Stimulated activated CD8-positive, alpha-beta memory T cell treated with anti-CD3 and anti-CD28 coated beads, Interleukin-4, amount 100 ng/mL, for 4 hours (primary cell): ENCODE data around the gene SPSB1.
"Not testable (repeated sequence)": the region's sequence is repeated elsewhere in the genome, so short reads cannot be mapped to it uniquely, and the experiment has no call there.

Experiments
- DNase-seq, 2 donors: peaks; one replicate each; pipeline ENCODE4 v3.0.0-alpha.2; 2020; ENCODE audit warnings: low read depth in 2 of 2, low spot score in 1 of 2

Gene SPSB1

GRCh38 chr1:9299571-9300541 lies 7.2 kb downstream of the SPSB1 start:
- DNase-seq = not testable (repeated sequence)

DNA sequence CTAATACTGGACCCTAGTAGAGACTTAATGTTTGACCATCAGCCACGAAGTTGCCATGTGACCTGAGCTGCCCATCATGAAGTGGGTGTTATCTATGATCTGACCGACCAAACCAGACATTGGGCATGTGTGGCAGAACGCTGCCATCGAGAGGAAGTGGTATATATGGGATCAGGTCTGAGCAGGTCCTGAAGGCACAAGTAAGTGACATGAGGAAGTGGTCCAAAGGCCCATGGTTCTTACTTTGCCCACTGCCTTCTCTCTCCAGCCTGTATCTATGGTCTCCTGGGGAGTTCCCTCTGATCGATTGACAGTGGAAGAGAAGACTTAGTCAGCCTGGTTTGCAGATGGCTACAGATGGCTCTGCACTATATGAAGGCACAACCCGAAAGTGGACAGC lies 7.9 kb downstream of the SPSB1 start:
- DNase-seq = no peak

GRCh38 chr1:9302745-9303524 lies 10.2 kb downstream of the SPSB1 start:
- no peak for DNase-seq

GRCh38 chr1:9303916-9304315 lies 11.2 kb downstream of the SPSB1 start:
- DNase-seq = no peak

- no peak for DNase-seq
These were observed 12.5 kb downstream of the SPSB1 start for GRCh38 chr1:9305216-9305615.

DNA sequence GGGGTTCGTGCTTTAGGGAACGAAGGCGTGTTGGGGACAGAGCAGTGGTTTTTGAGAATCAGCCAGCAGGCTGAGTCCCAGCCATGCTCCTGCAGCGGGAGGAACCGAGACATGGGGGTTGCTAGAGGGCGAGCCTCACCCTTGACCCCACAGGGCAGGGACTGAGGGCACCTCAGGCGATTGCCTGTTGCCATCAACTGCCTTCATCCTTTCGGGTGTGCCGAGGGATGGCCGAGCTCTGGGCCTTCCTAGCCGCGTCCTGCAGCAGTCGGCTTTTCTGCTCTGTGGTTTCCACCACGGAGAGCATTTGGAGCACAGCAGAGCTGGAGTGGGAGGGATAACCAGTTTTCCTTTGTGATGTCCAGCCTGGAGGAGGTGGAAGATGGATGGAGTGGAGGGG lies 13.3 kb downstream of the SPSB1 start:
- DNase-seq = no peak

DNA sequence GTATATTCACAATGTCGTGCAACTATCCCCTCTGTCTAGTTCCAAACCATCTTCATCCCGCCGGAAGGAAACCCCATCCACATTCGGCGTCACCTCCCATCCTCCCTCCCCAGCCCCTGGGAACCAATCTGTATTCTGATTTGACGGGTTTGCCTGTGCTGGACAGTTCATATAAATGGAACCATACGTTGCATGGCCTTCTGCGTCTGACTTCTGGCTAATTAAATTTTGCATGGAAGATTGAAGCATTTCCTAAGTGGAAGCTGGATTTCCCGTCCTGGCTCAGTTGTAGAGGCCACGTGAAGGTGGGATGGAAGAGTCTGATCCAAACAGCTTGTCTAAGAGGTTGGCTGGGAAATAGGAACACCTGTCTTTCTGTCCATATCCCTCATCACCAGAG lies 14.6 kb downstream of the SPSB1 start:
- DNase-seq = no peak

DNA sequence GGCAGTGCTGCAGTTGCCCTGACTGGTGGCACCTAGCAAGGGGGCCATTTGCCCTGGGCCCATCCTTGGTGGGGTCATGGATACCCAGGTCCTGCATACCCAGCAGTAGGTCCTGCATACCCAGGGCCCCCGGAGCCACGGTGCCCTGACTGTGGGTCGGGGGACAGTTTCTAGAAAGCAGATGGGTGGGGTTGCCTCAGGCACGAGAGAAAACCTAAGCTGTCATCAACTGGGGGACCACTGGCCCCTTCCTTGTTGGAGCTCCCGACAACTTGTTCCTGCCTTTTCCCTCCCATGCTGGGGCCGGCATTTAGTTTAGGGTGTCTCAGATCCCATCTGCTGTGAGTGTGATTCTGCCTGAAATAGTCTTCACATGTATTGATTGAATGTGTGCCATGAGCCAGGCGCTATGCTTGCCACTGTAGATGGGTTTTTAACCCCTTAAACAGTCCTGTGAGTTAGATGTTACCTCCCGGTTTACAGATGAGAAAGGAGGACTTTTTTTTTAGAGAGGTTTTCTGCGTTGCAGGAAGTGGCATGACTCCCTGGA lies 15.6 kb downstream of the SPSB1 start:
- DNase-seq = no peak

- no peak for DNase-seq
These were observed 16.4 kb downstream of the SPSB1 start for GRCh38 chr1:9309080-9309479.

- DNase-seq = no peak
These were observed 17.3 kb downstream of the SPSB1 start for GRCh38 chr1:9309991-9310390.

DNA sequence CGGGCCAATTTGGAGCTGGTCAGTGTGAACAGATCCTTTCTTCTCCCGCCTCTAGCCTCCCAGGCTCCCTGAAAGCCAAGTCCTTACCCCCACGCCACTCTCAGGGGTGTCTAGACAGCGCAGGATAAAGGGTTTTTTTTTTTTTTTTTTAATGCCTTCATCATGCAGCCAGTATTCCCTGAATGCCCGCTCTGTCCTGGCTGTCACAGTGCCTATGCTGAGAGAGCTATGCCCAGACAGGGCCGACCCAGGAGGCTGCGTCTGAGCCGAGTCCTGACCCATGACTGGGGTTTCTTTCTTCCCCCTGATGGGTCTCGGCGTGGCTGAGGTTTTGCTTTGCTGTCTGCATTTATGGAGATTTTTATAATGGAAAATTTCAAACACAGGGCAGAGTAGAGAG lies 18.3 kb downstream of the SPSB1 start:
- no peak for DNase-seq

GRCh38 chr1:9311479-9311878 lies 18.8 kb downstream of the SPSB1 start:
- DNase-seq = no peak

- no peak for DNase-seq
These were observed 19.6 kb downstream of the SPSB1 start for GRCh38 chr1:9312168-9312720.

GRCh38 chr1:9313576-9313975 lies 20.9 kb downstream of the SPSB1 start:
- DNase-seq = no peak

DNA sequence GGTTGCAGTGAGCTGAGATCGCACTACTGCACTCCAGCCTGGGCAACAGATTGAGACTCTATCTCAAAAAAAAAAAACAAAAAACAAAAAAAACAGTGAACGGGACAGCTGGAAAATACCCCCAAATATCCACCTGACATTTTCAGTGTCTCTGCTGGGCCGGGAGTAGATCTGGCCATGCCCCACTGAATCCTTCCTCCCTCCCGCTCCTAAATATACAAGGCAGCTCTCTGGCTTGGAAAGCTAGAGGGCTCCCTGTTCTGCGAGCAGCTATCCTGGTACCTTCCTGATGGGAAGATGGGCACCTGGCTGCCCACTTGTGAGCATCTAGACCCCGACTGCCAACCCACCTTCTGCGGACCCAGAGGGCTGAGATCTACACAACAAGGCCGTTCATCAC lies 21.4 kb downstream of the SPSB1 start:
- DNase-seq = no peak

DNA sequence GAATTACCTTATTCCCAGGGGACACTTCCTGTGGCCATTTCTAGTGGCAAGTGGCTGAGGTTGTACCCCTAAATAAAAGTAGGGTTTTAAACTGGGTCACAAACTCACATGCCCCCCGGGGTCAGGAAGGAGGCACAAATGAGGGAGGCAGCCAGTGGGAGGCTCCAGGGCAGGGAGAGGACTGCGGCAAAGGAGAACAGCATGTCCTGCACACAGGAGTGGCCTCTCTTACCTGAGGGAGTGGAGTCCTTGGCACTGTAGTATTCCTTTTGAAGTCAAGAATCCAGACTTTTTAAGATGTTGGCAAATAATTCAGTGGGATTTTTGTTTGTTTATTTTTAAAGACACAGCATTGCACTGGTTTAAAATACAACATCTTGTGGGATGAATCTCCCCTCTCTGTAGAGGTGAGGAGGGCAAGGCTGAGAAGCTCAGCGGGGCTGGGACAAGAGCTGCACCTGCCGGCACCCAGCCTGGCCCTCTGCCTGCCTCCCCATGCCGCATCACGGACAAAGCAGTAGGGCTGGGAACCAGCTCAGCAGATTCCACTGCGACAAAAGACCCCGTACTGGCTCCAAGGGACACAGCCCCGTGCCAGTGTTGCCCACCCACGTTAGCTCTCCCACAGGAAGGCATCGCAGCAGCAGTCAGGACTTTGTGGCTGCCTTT lies 22.2 kb downstream of the SPSB1 start:
- DNase-seq = no peak

GRCh38 chr1:9315411-9316079 lies 22.9 kb downstream of the SPSB1 start:
- no peak for DNase-seq

DNA sequence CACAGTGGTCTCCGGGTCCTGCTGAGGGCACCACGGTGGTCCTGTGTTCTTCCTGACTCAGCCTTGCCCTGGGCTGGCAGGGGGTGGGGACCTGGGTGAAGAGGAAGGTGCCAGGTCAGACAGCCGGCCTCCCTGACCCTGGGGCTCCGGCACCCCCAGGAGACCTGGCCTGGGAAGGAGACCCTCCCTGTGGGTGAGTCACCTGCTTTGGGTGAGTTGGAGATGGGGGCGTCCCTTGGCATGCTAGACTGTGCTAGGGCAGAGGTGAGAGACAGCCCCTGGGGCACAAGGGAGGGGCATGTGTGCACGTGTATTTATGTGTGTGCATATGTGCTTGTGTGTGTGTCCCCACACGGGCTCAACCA lies 23.4 kb downstream of the SPSB1 start:
- DNase-seq = no peak

GRCh38 chr1:9316512-9316911 lies 23.8 kb downstream of the SPSB1 start:
- DNase-seq = no peak

DNA sequence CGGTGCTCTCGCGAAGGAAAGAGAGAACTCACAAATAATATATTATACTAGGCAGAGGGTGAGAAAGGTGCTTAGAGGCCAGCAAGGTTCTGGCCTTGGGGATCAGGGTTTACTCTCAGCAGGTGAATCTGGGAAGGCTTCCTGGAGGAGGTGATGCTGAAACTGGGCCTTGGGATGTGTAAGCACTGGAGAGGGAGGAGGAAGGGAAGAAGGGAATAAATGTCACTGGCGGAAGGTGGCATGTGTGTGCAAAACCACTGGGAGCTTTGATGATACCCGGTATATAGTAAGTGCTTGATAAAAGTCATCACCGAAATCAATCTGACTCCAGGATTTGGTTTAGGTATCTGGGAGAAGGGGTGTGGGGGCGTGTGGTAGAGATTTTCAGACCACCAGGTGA lies 24.4 kb downstream of the SPSB1 start:
- no peak for DNase-seq
